CD4-positive, CD25-positive, alpha-beta regulatory T cell (primary cell): Measurements from ENCODE around the gene DLX6. TPM values are rescaled to one million over a fixed set of nuclear protein-coding genes. Genes with fewer than 3 reads are reported as not detected.
A peak's percentile ranks its signal among the peaks of the same experiment; 100 is the strongest.

Source experiments
- ATAC-seq, 2 donors: fragments of 150-1000 bp; cut with Tn5 transposase; one replicate each; pipeline ENCODE4 v1.10.0; 2021; ENCODE audit warnings: low read depth in 2 of 2, moderate number of reproducible peaks in 2 of 2, moderate library complexity in 1 of 2
- DNase-seq, 3 donors: peaks; one replicate each; pipeline versions ENCODE4 v3.0.0 to v3.0.0-alpha.2; 2012 to 2022; ENCODE audit warnings: mixed read lengths in 1 of 3
- H3K27ac ChIP-seq: one replicate; pipeline ENCODE4 v1.7.0; 2013; ENCODE audit warnings: mild to moderate bottlenecking, low read length; ENCODE audit not compliant: insufficient read depth, poor library complexity, severe bottlenecking
- H3K27me3 ChIP-seq: one replicate; pipeline ENCODE4 v1.7.0; 2013; ENCODE audit warnings: low read length; ENCODE audit not compliant: control insufficient read depth, insufficient read depth
- H3K36me3 ChIP-seq: one replicate; pipeline ENCODE4 v1.7.0; 2013; ENCODE audit warnings: mild to moderate bottlenecking, low read length, moderate library complexity; ENCODE audit not compliant: control insufficient read depth, insufficient read depth
- H3K4me1 ChIP-seq: 2 replicates; pipeline ENCODE4 v1.7.0; 2013; ENCODE audit warnings: mild to moderate bottlenecking, low read length; ENCODE audit not compliant: insufficient read depth, control insufficient read depth, poor library complexity, severe bottlenecking
- H3K4me3 ChIP-seq: one replicate; pipeline ENCODE4 v1.7.0; 2013; ENCODE audit warnings: low read depth, mild to moderate bottlenecking, low read length, moderate library complexity
- H3K9me3 ChIP-seq, 2 experiments: 1 replicate in 1 of 2; 2 replicates in 1 of 2; pipeline ENCODE4 v1.7.0; 2013; ENCODE audit warnings: low read length in 2 of 2, mild to moderate bottlenecking in 1 of 2, moderate library complexity in 1 of 2; ENCODE audit not compliant: control insufficient read depth in 2 of 2
- H3K27ac Mint-ChIP-seq, 3 donors: one replicate each; pipeline ENCODE4 v1.8.0; 2020 to 2022; ENCODE audit warnings: mild to moderate bottlenecking in 3 of 3, mixed read lengths in 3 of 3, moderate library complexity in 2 of 3
- H3K27me3 Mint-ChIP-seq: one replicate; pipeline ENCODE4 v1.8.0; 2022; ENCODE audit warnings: mild to moderate bottlenecking, mixed read lengths
- H3K36me3 Mint-ChIP-seq: one replicate; pipeline ENCODE4 v1.8.0; 2020; ENCODE audit warnings: mixed read lengths
- H3K4me1 Mint-ChIP-seq, 4 donors: one replicate each; pipeline ENCODE4 v1.8.0; 2020 to 2022; ENCODE audit warnings: mixed read lengths in 4 of 4, mild to moderate bottlenecking in 1 of 4
- H3K4me3 Mint-ChIP-seq, 4 donors: one replicate each; pipeline ENCODE4 v1.8.0; 2020 to 2022; ENCODE audit warnings: mild to moderate bottlenecking in 4 of 4, mixed read lengths in 4 of 4, moderate library complexity in 3 of 4
- H3K9me3 Mint-ChIP-seq, 7 donors: one replicate each; pipeline ENCODE4 v1.8.0; 2020 to 2022; ENCODE audit warnings: mixed read lengths in 7 of 7, mild to moderate bottlenecking in 3 of 7, moderate library complexity in 2 of 7
- polyA plus RNA-seq, 4 donors: library from polyadenylated mRNA; unstranded; fragments of 300-500 nt; fragmentation: Illumina TruSeq; gene quantifications; one replicate each; pipeline ENCODE4 v1.2.3, GENCODE V29; 2021
- total RNA-seq: library from RNA; stranded (reverse); gene quantifications from one replicate; pipeline ENCODE4 v1.2.3, GENCODE V29; 2022

DLX6 gene
- total and polyA plus RNA-seq, 5 donors from 2014 or later = not detected

- Histone ChIP-seq H3K27me3 (peaks cover 38% of the 10 kb centered on the region), H3K36me3 (no peaks in the 10 kb centered on the region), H3K4me3 (no peak overlapping the region), H3K4me1 (peaks cover 26% of the 10 kb centered on the region), H3K9me3 (no peaks in the 10 kb centered on the region), H3K27ac (no peak overlapping the region)
- no peak for DNase-seq
- no peak overlapping the region for H3K27ac Mint-ChIP-seq
- H3K4me3 Mint-ChIP-seq = peak overlapping the region in 2 of 4 donors; percentile 29 to 31
- ATAC-seq = no peak
- peaks cover 94% of the 10 kb centered on the region for H3K27me3 Mint-ChIP-seq
- H3K9me3 Mint-ChIP-seq = peaks cover 0 to 9% (median 0%) of the 10 kb centered on the region in 7 donors
- H3K36me3 Mint-ChIP-seq = no peaks in the 10 kb centered on the region
- H3K4me1 Mint-ChIP-seq = peaks cover 0 to 30% (median 9%) of the 10 kb centered on the region in 4 donors
These were observed 2.6 kb upstream of the DLX6 start for GRCh38 chr7:97002555-97003261.

- no peaks in the 10 kb centered on the region for H3K36me3 Mint-ChIP-seq
- peaks cover 0 to 9% (median 0%) of the 10 kb centered on the region in 7 donors for H3K9me3 Mint-ChIP-seq
- DNase-seq = no peak
- peaks cover 94% of the 10 kb centered on the region for H3K27me3 Mint-ChIP-seq
- peaks cover 46% of the 10 kb centered on the region for H3K27me3 ChIP-seq
- H3K36me3 ChIP-seq = no peaks in the 10 kb centered on the region
- no peaks in the 10 kb centered on the region for H3K9me3 ChIP-seq
- H3K27ac Mint-ChIP-seq = no peak overlapping the region
- H3K27ac ChIP-seq = no peak overlapping the region
- ATAC-seq = no peak
- H3K4me3 Mint-ChIP-seq = peak overlapping the region in 2 of 4 donors; percentile 1 to 57
- peaks cover 26% of the 10 kb centered on the region for H3K4me1 ChIP-seq
- H3K4me1 Mint-ChIP-seq = peaks cover 0 to 33% (median 9%) of the 10 kb centered on the region in 4 donors
- no peak overlapping the region for H3K4me3 ChIP-seq
These were observed 1.8 kb upstream of the DLX6 start for GRCh38 chr7:97003262-97004246.

GRCh38 chr7:97004247-97005182, 838 bp upstream of the DLX6 start:
- peaks cover 0 to 9% (median 0%) of the 10 kb centered on the region in 7 donors for H3K9me3 Mint-ChIP-seq
- no peak for ATAC-seq
- H3K4me3 ChIP-seq = peak overlapping the region; percentile 7

GRCh38 chr7:97006055-97006815, 882 bp downstream of the DLX6 start:
- peaks cover 26% of the 10 kb centered on the region for H3K4me1 ChIP-seq
- DNase-seq (peak in 2 of 3 donors; percentile 31 to 46), ATAC-seq (peak; percentile 43 to 44)
- Mint-ChIP-seq H3K36me3 (no peaks in the 10 kb centered on the region), H3K27me3 (peaks cover 94% of the 10 kb centered on the region), H3K4me3 (peak overlapping the region in 3 of 4 donors; percentile 47 to 78 (median 77)), H3K27ac (peak overlapping the region in 1 of 3 donors; percentile 55), H3K4me1 (peaks cover 0 to 33% (median 7%) of the 10 kb centered on the region in 4 donors), H3K9me3 (peaks cover 0 to 9% (median 0%) of the 10 kb centered on the region in 7 donors)
- H3K27ac ChIP-seq = no peak overlapping the region
- H3K9me3 ChIP-seq = no peaks in the 10 kb centered on the region
- H3K36me3 ChIP-seq = no peaks in the 10 kb centered on the region
- no peak overlapping the region for H3K4me3 ChIP-seq
- H3K27me3 ChIP-seq = peaks cover 54% of the 10 kb centered on the region

More at GRCh38 chr7:97004247-97005182, 838 bp upstream of the DLX6 start:
- Mint-ChIP-seq H3K4me1 (peaks cover 0 to 33% (median 9%) of the 10 kb centered on the region in 4 donors), H3K27me3 (peaks cover 94% of the 10 kb centered on the region), H3K4me3 (peak overlapping the region in 2 of 4 donors; percentile 70), H3K27ac (no peak overlapping the region), H3K36me3 (no peaks in the 10 kb centered on the region)
- peaks cover 53% of the 10 kb centered on the region for H3K27me3 ChIP-seq
- no peak for DNase-seq
- no peak overlapping the region for H3K27ac ChIP-seq
- H3K4me1 ChIP-seq = peaks cover 26% of the 10 kb centered on the region
- H3K9me3 ChIP-seq = no peaks in the 10 kb centered on the region
- no peaks in the 10 kb centered on the region for H3K36me3 ChIP-seq

GRCh38 chr7:97006816-97007582, 1.6 kb downstream of the DLX6 start:
- peaks cover 0 to 33% (median 6%) of the 10 kb centered on the region in 4 donors for H3K4me1 Mint-ChIP-seq
- no peak overlapping the region for H3K4me3 ChIP-seq
- H3K4me3 Mint-ChIP-seq = peak overlapping the region in 3 of 4 donors; percentile 47 to 78 (median 77)
- peaks cover 57% of the 10 kb centered on the region for H3K27me3 ChIP-seq
- H3K4me1 ChIP-seq = peaks cover 26% of the 10 kb centered on the region
- peaks cover 95% of the 10 kb centered on the region for H3K27me3 Mint-ChIP-seq
- no peaks in the 10 kb centered on the region for H3K36me3 ChIP-seq
- DNase-seq (no peak), ATAC-seq (no peak)
- H3K27ac ChIP-seq = no peak overlapping the region
- peaks cover 0 to 9% (median 0%) of the 10 kb centered on the region in 7 donors for H3K9me3 Mint-ChIP-seq
- H3K9me3 ChIP-seq = peaks cover 0 to 3% of the 10 kb centered on the region in 2 experiments
- H3K27ac Mint-ChIP-seq = peak overlapping the region in 1 of 3 donors; percentile 55
- H3K36me3 Mint-ChIP-seq = no peaks in the 10 kb centered on the region

- no peak for DNase-seq
- H3K36me3 ChIP-seq = no peaks in the 10 kb centered on the region
These were observed 2.2 kb downstream of the DLX6 start for GRCh38 chr7:97007583-97007861.

More at GRCh38 chr7:97007583-97007861, 2.2 kb downstream of the DLX6 start:
- H3K27me3 ChIP-seq = peaks cover 56% of the 10 kb centered on the region
- peaks cover 26% of the 10 kb centered on the region for H3K4me1 ChIP-seq
- ATAC-seq = no peak
- H3K27ac ChIP-seq = no peak overlapping the region
- peaks cover 0 to 33% (median 6%) of the 10 kb centered on the region in 4 donors for H3K4me1 Mint-ChIP-seq
- H3K9me3 ChIP-seq = peaks cover 0 to 5% of the 10 kb centered on the region in 2 experiments
- H3K9me3 Mint-ChIP-seq = peaks cover 0 to 7% (median 1%) of the 10 kb centered on the region in 7 donors
- H3K4me3 Mint-ChIP-seq = peak overlapping the region in 1 of 4 donors; percentile 19
- H3K4me3 ChIP-seq = no peak overlapping the region
- H3K27me3 Mint-ChIP-seq = peaks cover 95% of the 10 kb centered on the region
- no peaks in the 10 kb centered on the region for H3K36me3 Mint-ChIP-seq
- H3K27ac Mint-ChIP-seq = no peak overlapping the region
